ENCODE measurements around the gene ZNF224. TPM values are rescaled to one million over a fixed set of nuclear protein-coding genes. Genes with fewer than 3 reads are reported as not detected.

The ZNF224 gene
- total and polyA plus RNA-seq, 10 of the 15 experiments (the other 5 are each of a cell fraction or from before 2014, with no cell fraction given): 6.8 to 39.4 (median 17.2) TPM

DNA sequence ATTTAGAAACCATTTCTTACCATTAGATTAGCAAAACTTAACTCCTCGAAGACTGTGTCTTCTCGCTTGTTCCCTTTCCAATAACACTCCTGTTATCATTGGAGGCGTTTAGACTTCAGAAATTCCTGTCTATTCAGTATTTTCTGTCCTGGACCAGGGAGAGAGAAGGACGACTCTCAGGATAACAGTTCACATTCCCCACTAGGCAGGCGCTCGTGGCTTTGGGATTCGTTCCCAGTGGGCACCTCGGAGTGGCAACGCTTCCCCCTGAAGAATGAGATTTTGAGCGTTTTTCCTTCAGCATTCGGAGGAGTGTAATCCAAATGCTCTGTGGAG lies 18.6 kb downstream of the ZNF224 start:
- Histone ChIP-seq H2AFZ (ENCODE audit: control insufficient read depth, low read depth, low read length) (peak overlapping the region; percentile 83), H3K9ac (ENCODE audit: control insufficient read depth, insufficient read depth, low read length) (peak overlapping the region; percentile 75), H3K4me3 (peak overlapping the region; percentile 91), H3K4me2 (ENCODE audit: control insufficient read depth, insufficient read depth) (peak overlapping the region; percentile 75), H3K36me3 (ENCODE audit: control insufficient read depth in 2 of 2, insufficient read depth in 2 of 2, low read length in 1 of 2) (peaks cover 0 to 5% of the 10 kb centered on the region in 2 experiments; a peak in 3 of 4 replicates), H3K79me2 (ENCODE audit: control insufficient read depth, insufficient read depth, low read length) (peaks cover 10% of the 10 kb centered on the region), H3K9me3 (replicated peaks; ENCODE audit: control insufficient read depth, insufficient read depth, low read length) (peaks cover 7% of the 10 kb centered on the region; the same call in 2 of the 3 replicates), H3K27ac (ENCODE audit: control insufficient read depth, insufficient read depth) (no peak overlapping the region; the same call in 1 of the 2 replicates), H3K27me3 (replicated peaks in 1 of 2; ENCODE audit: control insufficient read depth in 2 of 2, insufficient read depth in 2 of 2, low read length in 1 of 2) (no peaks in the 10 kb centered on the region), H4K20me1 (ENCODE audit: control insufficient read depth, insufficient read depth) (no peaks in the 10 kb centered on the region), H3K4me1 (ENCODE audit: control insufficient read depth, insufficient read depth, low read length) (no peaks in the 10 kb centered on the region)
- CTCF ChIA-PET: interaction anchor here (0.7 to 2.1 kb wide), 3 partner anchors 18 to 910 kb away, joined by 3 to 9 read pairs (median 3); partner anchors contain the start of gene ZNF224
- no peak for ATAC-seq
- under 1% methylated on average over 11 of the region's 11 CpGs for WGBS (ENCODE audit: insufficient coverage, insufficient replicate concordance, low lambda C conversion rate, missing lambda C conversion rate)
- SMC1A ChIA-PET (ENCODE audit: uncharacterized antibody, unreplicated experiment): interaction anchor here (0.6 to 1.7 kb wide), 2 partner anchors 13 to 40 kb away, joined by 3 to 4 read pairs; no protein-coding TSS in a partner anchor
- BruUV-seq (replicated peaks): no TSS peak
- RAD21 ChIA-PET (ENCODE audit: unreplicated experiment): no interaction called here
- intact Hi-C loops (cut with micrococcal nuclease; ENCODE audit: unreplicated experiment): loop anchor here (1.0 to 2.0 kb wide), 2 partner anchors 17 to 52 kb away; partner anchors contain the start of gene ZNF226
- in situ Hi-C loops (cut with MboI): loop anchor here (5.0 kb wide), 1 partner anchor 190 kb away; no protein-coding TSS in a partner anchor
- TF ChIP-seq NKRF (conservative IDR thresholded peaks at IDR 0.05) (0 out of 2 replicates have a peak, but pooled peaks have one; percentile 23), SMARCA5 (IDR thresholded peaks at IDR 0.05) (0 out of 2 replicates have a peak, but pooled peaks have one; percentile 42), SMAD5 (IDR thresholded peaks at IDR 0.05; ENCODE audit: low read depth) (no peak), EED (IDR thresholded peaks at IDR 0.05; ENCODE audit: low read depth) (peak; percentile 46; the same call in 1 of the 2 replicates)
- POLR2A ChIA-PET: interaction anchor here (0.9 to 1.2 kb wide), 2 partner anchors 18 to 52 kb away, joined by 3 to 5 read pairs; partner anchors contain the start of gene ZNF226
- DNase-seq (ENCODE audit: low read depth, low spot score): no peak
- no peak for FAIRE-seq
